K562 (cell line): ENCODE data around the gene PRKX. TPM values are rescaled to one million over a fixed set of nuclear protein-coding genes. Genes with fewer than 3 reads are reported as not detected.

ENCODE experiments used
- ELK3 ChIP-seq: fragments of 450-650 bp; formaldehyde crosslinking; IDR thresholded peaks from 2 replicates; pipeline ENCODE4 v1.4.0; 2020; ENCODE audit warnings: mild to moderate bottlenecking
- FOXA1 ChIP-seq: fragments of 450-650 bp; IDR thresholded peaks from 2 replicates; pipeline ENCODE4 v1.6.1; 2016; ENCODE audit warnings: mild to moderate bottlenecking, borderline replicate concordance
- HDAC6 ChIP-seq: IDR thresholded peaks from 2 replicates; pipeline ENCODE4 v1.6.1; 2012; ENCODE audit warnings: low read depth, mild to moderate bottlenecking, control low read depth, inconsistent platforms, low read length, moderate library complexity
- NR1H2 ChIP-seq: sonication (generic); formaldehyde crosslinking; IDR thresholded peaks from 2 replicates; pipeline ENCODE4 v1.4.0; 2020; ENCODE audit warnings: mild to moderate bottlenecking, missing genetic modification reagents
- PML ChIP-seq: IDR thresholded peaks from 2 replicates; pipeline ENCODE4 v1.6.1; 2012; ENCODE audit warnings: low read length, inconsistent platforms
- RBM39 ChIP-seq: fragments of 200-400 bp; formaldehyde crosslinking; optimal IDR thresholded peaks from 2 replicates; pipeline ENCODE3; 2018; ENCODE audit warnings: low read depth, low read length
- SMARCA5 ChIP-seq: fragments of 450-650 bp; IDR thresholded peaks from 2 replicates; pipeline ENCODE4 v1.6.1; 2016
- SREBF1 ChIP-seq: fragments of 150-350 bp; IDR thresholded peaks from 2 replicates; pipeline ENCODE4 v1.6.1; 2014; ENCODE audit warnings: antibody characterized with exemption, low read depth, low read length, borderline replicate concordance
- SRSF3 ChIP-seq: fragments of 200-400 bp; formaldehyde crosslinking; IDR thresholded peaks from 2 replicates; pipeline ENCODE4 v1.6.1; 2016; ENCODE audit warnings: mild to moderate bottlenecking, low read length, moderate library complexity; ENCODE audit not compliant: insufficient read depth
- TBP ChIP-seq: optimal IDR thresholded peaks from 2 replicates; pipeline ENCODE3; 2011; ENCODE audit warnings: low read depth, low read length, improper control_type of control experiment
- ZBTB17 ChIP-seq: fragments of 450-650 bp; formaldehyde crosslinking; IDR thresholded peaks from 2 replicates; pipeline ENCODE4 v1.4.0; 2020; ENCODE audit warnings: mild to moderate bottlenecking
- ZNF212 ChIP-seq: fragments of 450-650 bp; formaldehyde crosslinking; IDR thresholded peaks from 2 replicates; pipeline ENCODE4 v1.4.0; 2020; ENCODE audit warnings: mild to moderate bottlenecking
- ZNF318 ChIP-seq, 2 experiments: fragments of 450-650 bp; IDR thresholded peaks; 2 replicates each; pipeline ENCODE4 v1.6.1; 2016; ENCODE audit warnings: mild to moderate bottlenecking in 2 of 2, borderline replicate concordance in 1 of 2, low read depth in 1 of 2, moderate library complexity in 1 of 2
- polyA plus RNA-seq, 8 experiments: library from polyadenylated mRNA; depleted of rRNA in 4 of 8; stranded (reverse) in 5 of 8; unstranded in 3 of 8; fragments of >200 nt; fragmentation: Nextera tagmentation in 2 of 8; fragmentation: Illumina TruSeq in 1 of 8; extraction: Ambion mirVana in 2 of 8; extraction: Trizol in 1 of 8; gene quantifications; 2 replicates each; pipeline versions ENCODE4 v1.2.1 to v1.2.3, GENCODE V29; 2011 to 2014; ENCODE audit warnings: inconsistent platforms in 1 of 8, missing spikeins in 1 of 8
- total RNA-seq, 7 experiments: library from RNA; depleted of rRNA in 6 of 7; stranded (reverse); fragments of >200 nt in 6 of 7; fragmentation: Illumina TruSeq in 2 of 7; extraction: Trizol in 2 of 7; gene quantifications; 2 replicates each; pipeline versions ENCODE4 v1.2.1 to v1.2.3, GENCODE V29; 2011 to 2021; ENCODE audit warnings: low replicate concordance in 1 of 7
- TF ChIP-seq, protein P1 (sequence below), 2 experiments: IDR thresholded peaks; 2 replicates each; pipeline ENCODE4 v1.6.1; 2011; ENCODE audit warnings: borderline replicate concordance in 1 of 2, control low read depth in 1 of 2, low read depth in 1 of 2, low read length in 1 of 2, mild to moderate bottlenecking in 1 of 2, mixed read lengths in 1 of 2, moderate library complexity in 1 of 2; ENCODE audit not compliant: insufficient read depth in 1 of 2, insufficient read length in 1 of 2, poor library complexity in 1 of 2, severe bottlenecking in 1 of 2; ENCODE audit errors: extremely low read depth in 1 of 2
- TF ChIP-seq, protein P2 (sequence below): IDR thresholded peaks from 2 replicates; pipeline ENCODE4 v1.6.1; 2014; ENCODE audit warnings: antibody characterized with exemption

The PRKX gene
- total and polyA plus RNA-seq, 9 of the 15 experiments (the other 6 are each of a cell fraction or from before 2014, with no cell fraction given), result 3.3 to 29.4 (median 23.7) TPM

- TF ChIP-seq ZNF318 (IDR thresholded peaks at IDR 0.05; ENCODE audit: borderline replicate concordance in 1 of 2, low read depth in 1 of 2) (no peak), RBM39 (no peak), HDAC6 (no peak), SMARCA5 (no peak), FOXA1 (no peak), PML (peak; percentile 26; the same call in 1 of the 2 replicates), ZBTB17 (CRISPR knock-in tag) (no peak), ELK3 (no peak), TBP (no peak), SRSF3 (no peak), SREBF1 (no peak), ZNF212 (CRISPR knock-in tag) (no peak), NR1H2 (CRISPR knock-in tag) (no peak)
- TF ChIP-seq, protein P1, sequence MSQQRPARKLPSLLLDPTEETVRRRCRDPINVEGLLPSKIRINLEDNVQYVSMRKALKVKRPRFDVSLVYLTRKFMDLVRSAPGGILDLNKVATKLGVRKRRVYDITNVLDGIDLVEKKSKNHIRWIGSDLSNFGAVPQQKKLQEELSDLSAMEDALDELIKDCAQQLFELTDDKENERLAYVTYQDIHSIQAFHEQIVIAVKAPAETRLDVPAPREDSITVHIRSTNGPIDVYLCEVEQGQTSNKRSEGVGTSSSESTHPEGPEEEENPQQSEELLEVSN (IDR thresholded peaks at IDR 0.05; ENCODE audit: borderline replicate concordance in 1 of 2, extremely low read depth in 1 of 2, insufficient read depth in 1 of 2, insufficient read length in 1 of 2, low read depth in 1 of 2, low read length in 1 of 2, poor library complexity in 1 of 2, severe bottlenecking in 1 of 2), result peak in 1 of 2 experiments; percentile 22
- TF ChIP-seq, protein P2, sequence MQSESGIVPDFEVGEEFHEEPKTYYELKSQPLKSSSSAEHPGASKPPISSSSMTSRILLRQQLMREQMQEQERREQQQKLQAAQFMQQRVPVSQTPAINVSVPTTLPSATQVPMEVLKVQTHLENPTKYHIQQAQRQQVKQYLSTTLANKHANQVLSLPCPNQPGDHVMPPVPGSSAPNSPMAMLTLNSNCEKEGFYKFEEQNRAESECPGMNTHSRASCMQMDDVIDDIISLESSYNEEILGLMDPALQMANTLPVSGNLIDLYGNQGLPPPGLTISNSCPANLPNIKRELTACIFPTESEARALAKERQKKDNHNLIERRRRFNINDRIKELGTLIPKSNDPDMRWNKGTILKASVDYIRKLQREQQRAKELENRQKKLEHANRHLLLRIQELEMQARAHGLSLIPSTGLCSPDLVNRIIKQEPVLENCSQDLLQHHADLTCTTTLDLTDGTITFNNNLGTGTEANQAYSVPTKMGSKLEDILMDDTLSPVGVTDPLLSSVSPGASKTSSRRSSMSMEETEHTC, result no peak
Observed at GRCh38 chrX:3697220-3697684, 16.2 kb downstream of the PRKX start (continued).
